DMS79 treated with DMSO at 0.1 percent for 48 hours (cell line): ENCODE measurements around the gene STK32A.

Experiments
- DNase-seq: peaks from one replicate; lab custom pipeline; 2025; lab: John Stamatoyannopoulos, UW

The STK32A gene

GRCh38 chr5:147259837-147260236 is 25.0 kb downstream of the STK32A start:
- DNase-seq: no peak

DNA sequence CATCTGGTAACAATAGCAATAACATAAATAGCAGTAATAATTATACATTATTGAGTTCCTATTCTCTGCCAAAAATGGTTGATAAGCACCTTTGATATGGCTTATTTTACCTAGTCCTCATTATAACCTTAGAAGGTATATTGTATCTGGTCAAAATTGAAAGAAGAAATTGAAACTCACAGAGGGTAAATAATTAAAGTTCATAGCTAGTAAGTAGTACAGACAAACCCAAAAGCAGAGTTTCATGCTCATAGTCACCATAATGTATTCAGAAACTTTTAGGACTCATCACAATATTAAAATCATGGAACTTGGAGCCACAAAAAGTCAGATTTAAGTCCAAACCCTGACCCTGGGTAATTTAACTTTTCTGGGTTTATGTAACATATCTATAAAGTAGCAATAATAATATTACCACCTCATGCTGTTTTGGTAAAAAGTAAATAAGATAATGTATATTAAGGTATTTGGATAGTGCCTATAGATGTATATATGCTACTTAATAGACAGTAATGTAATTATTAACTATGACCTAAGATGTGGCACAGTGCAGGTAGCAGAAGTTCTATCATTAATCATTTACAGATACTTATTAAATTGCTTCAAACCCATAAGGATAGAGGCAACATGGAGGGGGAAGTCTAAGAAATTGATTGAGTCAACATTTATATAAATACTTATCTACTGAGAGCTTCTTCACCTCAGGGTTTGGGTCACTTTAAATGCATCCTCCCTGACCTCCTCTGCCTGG is 32.4 kb downstream of the STK32A start:
- DNase-seq: no peak

DNA sequence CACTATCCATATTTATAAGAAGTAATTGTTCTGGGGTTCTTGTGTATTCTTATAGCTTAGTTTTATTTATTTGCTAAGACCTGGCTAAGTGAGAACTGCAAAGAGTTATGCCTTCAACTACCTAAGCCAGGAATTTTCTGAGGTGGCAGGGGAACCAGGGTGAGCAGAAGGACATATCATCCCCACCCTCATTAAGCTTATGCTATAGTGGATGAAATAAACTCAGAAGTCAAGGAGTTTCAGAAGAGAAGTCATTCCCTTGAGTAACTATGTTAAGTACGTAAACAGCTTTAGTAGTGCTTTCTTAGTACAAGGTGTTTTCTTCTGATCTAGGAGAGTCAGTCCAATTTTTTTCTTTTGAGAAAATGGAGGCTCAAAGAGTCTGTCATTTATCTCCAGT is 41.7 kb downstream of the STK32A start:
- no peak for DNase-seq

GRCh38 chr5:147286296-147286695 is 51.5 kb downstream of the STK32A start:
- no peak for DNase-seq

GRCh38 chr5:147287110-147287509 is 52.3 kb downstream of the STK32A start:
- DNase-seq: no peak

- no peak for DNase-seq
Measured at GRCh38 chr5:147290261-147290660, 55.4 kb downstream of the STK32A start.

DNA sequence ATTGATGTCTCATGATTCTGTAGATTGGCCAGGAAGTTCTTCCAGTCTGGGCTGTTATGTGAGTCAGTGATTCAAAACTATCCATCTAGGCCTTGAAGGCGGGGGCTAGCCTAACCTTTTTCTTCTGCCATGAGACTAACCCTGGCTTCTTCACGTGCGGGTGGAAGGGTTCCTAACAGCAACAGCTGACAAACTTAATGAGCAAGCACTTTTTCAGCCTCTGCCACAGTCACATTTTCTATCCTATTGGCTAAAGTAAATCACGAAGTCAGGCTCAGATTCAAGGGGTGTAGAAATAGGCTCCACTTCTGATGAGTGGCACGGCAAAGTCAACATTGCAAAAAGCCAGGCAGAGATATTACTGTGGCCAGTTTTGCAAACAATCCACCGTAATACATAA is 68.4 kb downstream of the STK32A start:
- no peak for DNase-seq

DNA sequence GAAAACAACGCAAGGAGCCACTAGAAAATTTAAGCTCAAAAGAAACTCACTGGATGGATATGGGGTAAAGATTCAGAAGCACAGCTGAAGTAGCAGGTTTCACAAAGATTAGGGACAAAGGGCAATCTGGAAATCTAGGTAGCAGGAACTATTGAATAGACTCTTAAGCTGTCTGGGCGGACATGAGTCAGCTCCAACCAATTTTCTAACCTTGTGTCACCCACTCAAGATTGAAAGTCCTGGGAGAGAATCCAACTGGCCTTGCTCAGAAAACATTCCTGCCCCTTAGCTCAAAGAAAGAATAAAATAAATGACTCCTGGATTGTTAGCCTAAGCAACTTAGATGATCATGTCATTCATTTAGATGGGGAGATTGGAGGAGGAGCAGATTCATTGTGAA is 69.2 kb downstream of the STK32A start:
- DNase-seq: no peak

DNA sequence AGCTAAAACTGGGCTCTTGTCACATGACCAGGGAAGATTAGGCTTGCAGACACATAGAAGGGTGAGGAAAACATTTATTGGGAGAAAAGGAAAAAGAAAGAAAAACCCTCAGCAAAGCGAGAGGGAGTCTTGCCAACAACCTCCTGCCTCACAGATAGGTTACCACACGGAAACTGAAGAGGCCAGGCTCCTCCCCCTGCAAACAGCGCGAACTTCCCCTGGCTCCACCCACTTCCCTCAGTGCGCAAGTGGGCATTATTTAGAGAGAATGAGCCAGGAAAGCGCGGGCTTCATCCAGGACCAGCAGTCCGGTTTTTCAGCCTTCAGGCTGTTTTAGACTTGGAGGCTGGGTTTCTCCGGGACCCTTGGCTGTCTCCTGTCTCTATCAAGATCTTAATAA is 70.3 kb downstream of the STK32A start:
- DNase-seq: no peak

GRCh38 chr5:147306351-147306750 is 71.5 kb downstream of the STK32A start:
- DNase-seq: no peak

DNA sequence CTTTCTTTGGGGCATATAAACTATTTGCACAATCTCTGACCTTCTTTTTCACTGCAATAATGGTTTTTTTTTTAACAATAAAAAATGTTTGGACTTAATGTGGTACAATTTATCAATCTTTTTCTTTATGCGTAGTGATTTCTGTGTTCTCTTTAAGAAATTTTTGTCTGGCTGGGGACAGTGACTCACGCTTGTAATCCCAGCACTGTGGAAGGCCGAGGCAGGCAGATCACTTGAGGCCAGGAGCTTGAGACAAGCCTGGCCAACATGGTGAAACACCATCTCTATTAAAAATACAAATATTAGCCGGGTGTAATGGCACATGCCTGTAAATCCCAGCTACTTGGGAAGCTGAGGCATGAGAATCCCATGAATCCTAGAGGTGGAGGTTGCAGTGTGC is 72.3 kb downstream of the STK32A start:
- DNase-seq: no peak

GRCh38 chr5:147309621-147310020 is 74.8 kb downstream of the STK32A start:
- no peak for DNase-seq

DNA sequence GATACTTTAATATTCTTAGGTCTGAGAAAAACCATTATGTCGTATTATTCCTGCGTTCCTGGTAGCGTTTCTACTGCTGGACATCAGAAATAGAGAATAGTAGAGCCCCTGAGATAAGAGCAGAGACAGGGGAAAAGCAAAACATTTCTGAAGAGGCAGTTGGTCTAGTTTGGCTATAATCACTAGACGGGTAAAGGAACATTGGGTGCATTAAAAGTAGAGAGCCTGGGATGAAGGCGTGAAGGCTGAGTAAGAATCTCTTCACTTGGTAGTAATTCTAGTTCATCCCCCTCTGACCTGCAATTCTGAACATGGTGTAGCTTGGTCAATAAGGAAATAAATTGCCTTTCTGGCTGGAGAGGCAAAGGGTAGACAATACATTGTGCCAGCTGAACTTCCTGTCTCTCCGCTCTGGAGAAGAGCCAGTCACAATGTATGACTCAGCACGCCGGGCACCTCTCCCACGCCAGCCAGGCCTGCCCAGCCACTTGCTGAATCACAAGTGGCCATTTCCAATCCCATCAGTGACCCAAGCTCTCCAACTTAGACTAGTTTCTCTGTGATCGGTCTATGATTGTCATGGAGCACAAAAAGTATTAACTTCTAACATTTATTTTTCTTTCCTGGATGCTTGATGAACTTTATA is 75.4 kb downstream of the STK32A start:
- peak; percentile 56 for DNase-seq

GRCh38 chr5:147317978-147318684 is 83.3 kb downstream of the STK32A start:
- no peak for DNase-seq

DNA sequence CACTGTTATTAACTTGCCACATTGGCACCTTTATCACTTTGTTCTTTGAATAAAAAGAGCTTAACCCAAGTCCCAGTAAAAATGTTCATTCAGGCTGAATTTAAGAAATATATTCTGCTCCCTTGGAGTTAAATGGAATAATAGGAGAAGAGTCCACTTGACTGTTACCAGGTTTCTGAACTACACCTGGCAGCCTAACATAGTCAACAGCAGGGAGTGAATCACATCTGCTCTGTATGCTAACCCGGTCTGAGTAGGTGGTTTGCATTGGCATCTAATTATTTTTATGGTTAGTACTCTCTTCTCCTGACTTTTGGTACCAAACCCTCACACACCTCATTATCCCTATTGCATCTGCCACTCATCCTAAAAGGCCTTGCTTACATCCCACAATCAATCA is 86.7 kb downstream of the STK32A start:
- DNase-seq: peak; percentile 19

DNA sequence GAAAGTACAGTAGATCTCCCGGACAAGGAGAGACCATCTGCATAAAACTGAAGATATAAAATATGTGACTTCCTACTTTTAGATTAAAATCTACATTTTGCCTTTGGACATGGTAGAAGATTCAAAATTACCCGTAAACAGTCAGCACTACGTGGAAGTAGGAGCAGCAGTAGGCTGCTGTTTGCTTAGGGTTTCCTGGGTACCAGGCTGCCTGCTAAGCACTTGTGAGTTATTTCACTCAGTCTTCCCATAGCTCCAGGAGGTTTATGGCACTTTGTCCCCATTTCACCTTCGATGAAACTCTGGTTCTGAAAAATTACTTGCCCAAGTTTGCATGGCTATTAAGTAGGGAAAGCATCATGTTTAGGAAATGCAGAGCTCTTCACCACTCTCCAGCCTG is 92.6 kb downstream of the STK32A start:
- DNase-seq: no peak

- DNase-seq: no peak
Measured at GRCh38 chr5:147327905-147328304, 93.1 kb downstream of the STK32A start.

DNA sequence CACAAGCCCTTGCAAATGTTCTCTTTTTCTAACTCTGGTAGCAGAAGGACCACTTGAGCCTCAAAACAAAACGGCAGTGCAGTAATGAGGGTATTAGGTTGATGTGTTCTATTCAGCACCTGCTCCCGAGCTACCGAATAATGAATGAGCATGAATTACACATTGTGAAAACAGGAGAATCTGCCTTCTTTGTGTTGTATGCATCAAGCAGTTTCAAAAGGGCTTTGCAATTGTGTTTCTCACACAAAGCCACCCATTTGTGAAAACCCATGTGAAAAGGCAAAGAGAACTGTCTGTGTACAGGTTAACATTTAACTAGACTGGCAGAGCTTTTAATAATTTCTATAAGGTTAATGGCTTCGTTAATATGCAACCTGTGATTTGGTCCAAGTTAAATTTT is 97.8 kb downstream of the STK32A start:
- peak; percentile 37 for DNase-seq

- DNase-seq: peak; percentile 57
Measured at GRCh38 chr5:147336876-147337275, 102.0 kb downstream of the STK32A start.

DNA sequence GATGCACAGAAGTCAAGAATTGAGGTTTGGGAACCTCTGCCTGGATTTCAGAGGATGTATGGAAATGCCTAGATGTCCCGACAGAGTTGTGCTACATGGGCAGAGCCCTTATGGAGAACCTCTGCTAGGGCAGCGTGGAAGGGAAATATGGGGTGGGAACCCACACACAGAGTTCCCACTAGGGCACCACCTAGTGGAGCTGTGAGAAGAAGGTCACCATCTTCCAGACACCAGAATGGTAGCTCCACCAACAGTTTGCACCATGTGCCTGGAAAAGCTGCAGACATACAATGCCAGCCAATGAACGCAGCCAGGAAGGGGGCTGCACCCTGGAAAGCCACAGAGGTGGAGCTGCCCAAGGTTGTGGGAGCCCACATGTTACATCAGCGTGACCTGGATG is 104.5 kb downstream of the STK32A start:
- no peak for DNase-seq

DNA sequence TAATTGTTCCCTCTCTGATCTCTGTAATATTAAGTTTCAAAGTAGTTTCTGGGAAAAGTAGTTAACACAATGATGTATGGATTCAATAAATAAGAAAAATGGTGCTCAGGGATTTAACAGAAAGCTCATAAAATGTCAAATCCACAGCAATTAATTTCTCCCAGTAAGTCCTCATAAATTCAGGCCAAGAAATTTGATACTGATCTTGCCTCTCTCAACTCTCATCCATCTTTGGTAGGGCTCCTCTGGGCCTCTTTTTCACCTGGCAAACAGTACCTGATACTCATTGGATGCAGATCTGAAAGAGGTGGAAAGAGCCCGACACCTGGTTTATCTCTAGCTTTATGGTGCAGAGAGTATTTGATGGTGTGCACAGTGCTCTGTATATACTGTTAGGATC is 106.1 kb downstream of the STK32A start:
- DNase-seq: no peak

DNA sequence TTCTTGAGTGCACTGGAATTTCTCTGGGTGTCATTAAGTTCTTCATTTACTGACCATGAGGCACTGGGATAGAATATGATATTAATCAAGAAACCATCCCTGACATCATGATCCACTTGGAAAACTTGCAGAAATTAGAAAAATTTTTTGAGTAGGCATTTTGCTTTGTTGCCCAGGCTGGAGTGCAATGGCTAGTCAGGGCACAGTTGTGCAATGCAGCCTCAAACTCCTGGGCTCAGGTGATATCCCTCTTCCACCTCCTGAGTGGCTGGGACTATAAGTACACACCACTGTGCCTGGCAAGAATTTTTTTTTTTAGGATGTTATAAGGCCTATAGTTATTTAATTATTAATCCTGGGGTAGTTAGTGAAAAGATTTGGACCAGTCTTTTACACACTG is 106.5 kb downstream of the STK32A start:
- no peak for DNase-seq

GRCh38 chr5:147344861-147345260 is 110.0 kb downstream of the STK32A start:
- DNase-seq: no peak
